ENCODE measurements around the gene CGB2.
A peak's percentile ranks its signal among the peaks of the same experiment; 100 is the strongest.
"Not testable (repeated sequence)": the region's sequence is repeated elsewhere in the genome, so short reads cannot be mapped to it uniquely, and the experiment has no call there.

CGB2 gene

DNA sequence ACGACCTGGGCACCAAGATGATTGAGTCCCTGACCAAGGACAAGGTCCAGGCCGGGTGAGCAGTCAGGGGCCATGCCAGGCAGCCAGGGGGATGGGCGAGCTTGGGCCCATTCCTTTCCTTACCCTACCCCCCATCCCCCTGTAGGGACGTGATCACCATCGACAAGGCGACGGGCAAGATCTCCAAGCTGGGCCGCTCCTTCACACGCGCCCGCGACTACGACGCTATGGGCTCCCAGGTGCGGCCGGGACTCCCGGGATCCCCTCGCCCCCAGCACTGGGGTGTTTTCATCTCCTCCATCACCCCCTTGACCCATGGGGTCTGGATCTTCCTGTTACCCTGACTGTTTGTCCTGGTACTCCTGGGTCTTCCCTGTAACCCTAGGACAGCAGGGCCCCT is 21.9 kb upstream of the CGB2 start:
- DNase-seq (ENCODE audit: low spot score) (no peak), FAIRE-seq (no peak)

DNA sequence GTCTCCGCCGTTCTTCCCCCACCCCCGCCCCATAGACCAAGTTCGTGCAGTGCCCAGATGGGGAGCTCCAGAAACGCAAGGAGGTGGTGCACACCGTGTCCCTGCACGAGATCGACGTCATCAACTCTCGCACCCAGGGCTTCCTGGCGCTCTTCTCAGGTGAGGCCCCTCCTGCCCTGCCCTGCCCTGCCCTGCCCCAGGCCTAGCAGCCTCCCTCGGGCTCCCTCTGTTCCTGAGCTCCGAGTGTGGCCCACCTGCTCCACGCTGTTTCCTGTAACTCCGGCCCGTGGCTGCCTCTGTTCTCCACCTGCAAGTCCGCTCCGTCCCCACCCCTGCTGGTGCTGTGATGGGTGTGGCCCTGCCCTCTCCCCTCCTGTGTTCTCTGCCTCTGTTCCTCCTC is 21.2 kb upstream of the CGB2 start:
- no peak for DNase-seq (ENCODE audit: low spot score)

GRCh38 chr19:49011194-49011593 is 20.5 kb upstream of the CGB2 start:
- no peak for DNase-seq (ENCODE audit: low spot score)
- no peak for FAIRE-seq

More for the DNA sequence above, 21.2 kb upstream of the CGB2 start:
- FAIRE-seq = no peak

GRCh38 chr19:49014123-49014869 is 17.4 kb upstream of the CGB2 start:
- DNase-seq (ENCODE audit: low spot score) (no peak), FAIRE-seq (no peak)

- no peak for FAIRE-seq
- no peak for DNase-seq (ENCODE audit: low spot score)
Observed at GRCh38 chr19:49014870-49015255, 16.8 kb upstream of the CGB2 start.

DNA sequence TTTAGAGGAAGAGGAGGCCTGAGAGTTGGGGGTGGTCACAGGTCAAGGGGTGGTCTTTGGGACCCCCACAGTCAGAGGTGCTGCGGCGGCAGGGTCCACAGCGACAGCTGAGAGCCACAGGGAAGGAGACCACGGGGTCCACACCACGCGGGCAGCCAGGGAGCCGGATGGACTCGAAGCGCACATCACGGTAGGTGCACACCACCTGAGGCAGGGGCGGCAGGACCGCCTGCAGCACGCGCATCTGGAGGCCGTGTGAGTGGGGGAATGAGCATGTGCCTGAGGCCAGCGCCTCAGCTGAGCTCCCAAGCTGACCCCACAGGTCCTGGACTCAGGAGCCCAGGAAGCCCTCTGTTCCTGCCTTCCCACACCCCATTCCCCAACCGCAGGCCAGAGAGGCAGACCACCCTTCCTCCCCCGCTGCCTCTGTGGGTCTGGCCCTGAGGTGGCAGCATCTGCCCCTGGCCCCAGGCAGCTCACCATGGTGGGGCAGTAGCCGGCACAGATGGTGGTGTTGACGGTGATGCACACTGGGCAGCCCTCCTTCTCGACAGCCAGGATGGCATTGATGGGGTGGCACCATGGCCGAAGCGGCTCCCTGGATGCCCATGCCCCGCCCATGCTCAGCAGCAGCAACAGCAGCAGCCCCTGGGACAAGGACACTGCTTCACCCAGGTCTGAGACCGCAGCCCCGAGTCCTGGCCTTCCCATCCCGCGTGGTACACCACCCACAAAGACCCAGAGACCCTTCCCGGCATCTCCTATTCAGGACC is 15.4 kb upstream of the CGB2 start:
- FAIRE-seq (no peak), DNase-seq (ENCODE audit: low spot score) (no peak)

- DNase-seq (ENCODE audit: low spot score) = no peak
- FAIRE-seq = no peak
Observed at GRCh38 chr19:49017041-49017665, 14.5 kb upstream of the CGB2 start, which contains the start of gene LHB. Gene LHB (minus strand): TSS chr19:49017091. CDS start chr19:49017081, 10 bp downstream.

DNA sequence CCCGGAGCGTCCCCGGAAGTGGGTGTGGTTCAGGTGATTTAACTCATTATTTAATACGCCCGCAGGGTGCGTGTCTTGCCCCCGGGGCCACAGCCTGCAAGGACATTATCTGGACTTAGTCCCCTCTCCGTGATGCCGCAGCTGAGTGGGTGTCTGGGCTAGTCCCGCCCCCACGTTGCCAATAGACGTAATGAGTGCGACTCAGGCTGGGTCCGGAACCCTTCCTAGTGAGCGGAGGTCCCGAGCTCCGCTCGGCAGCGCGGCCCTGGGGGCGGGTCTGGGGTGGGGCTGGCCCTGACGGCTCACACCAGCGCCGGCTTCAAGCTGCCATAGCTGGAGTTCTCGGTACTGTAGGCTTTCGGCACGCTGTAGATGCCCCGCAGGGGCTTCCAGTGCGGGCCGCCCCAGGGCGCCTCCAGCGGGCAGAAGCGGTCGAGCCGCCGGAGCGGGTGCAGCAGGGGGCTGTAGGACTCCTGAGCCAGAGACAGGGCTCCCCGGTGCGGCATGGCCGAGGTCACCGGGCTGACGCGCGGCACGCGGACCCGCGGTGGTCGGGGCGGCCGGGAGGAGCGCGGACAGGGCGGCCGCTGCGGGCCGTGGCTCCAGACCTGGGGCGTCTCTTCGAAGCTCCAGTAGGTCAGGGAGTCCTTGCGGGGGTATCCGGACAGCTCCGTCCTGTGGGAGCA is 13.9 kb upstream of the CGB2 start:
- DNase-seq (ENCODE audit: low spot score) (no peak), FAIRE-seq (no peak)

DNA sequence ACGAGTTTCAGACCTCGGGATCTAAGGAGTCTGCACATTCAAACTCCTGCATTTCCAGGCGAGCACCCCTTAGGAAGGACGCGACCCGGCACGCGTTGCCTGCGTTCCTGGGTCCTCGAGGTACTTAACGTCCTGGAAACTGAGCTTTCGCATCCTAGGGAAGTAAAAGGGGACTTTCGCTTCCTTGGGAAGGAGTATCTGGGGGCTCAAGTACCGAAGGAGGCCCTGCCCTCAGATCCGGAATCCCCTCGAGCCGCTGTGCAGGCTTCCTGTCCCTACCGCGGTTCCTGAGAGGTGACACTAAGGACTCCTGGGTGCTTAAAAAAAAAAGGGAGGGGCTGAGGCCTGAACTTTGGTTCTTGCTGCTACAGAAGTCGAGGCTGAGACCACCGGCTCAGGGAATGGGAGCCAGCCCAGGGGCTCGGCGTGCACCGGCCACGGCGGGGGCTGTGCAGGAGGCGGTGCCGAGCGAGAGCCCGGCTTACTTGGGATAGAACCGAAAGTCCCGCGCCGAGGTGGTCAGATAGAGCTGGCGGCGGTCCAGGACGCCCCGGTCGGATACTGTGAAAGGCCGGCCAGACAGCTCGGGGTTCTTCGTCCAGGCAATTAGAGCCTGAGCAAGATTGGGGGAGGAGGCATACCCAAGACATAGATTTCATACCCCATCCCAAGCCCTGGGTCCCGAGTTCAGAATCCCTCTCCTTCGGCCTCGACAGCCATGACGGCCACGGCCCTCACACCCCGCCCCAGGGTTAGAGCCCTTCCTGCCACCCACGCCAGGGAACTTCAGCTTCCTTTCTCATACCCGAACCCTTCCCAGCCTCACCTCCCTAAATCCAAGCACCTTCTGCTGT is 13.1 kb upstream of the CGB2 start:
- FAIRE-seq = peak; percentile 23
- DNase-seq (ENCODE audit: low spot score) = not testable (repeated sequence)

- DNase-seq (ENCODE audit: low spot score) = no peak
- no peak for FAIRE-seq
Observed at GRCh38 chr19:49019242-49019932, 12.3 kb upstream of the CGB2 start.

- DNase-seq (ENCODE audit: low spot score) = no peak
- no peak for FAIRE-seq
Observed at GRCh38 chr19:49020342-49020741, 11.3 kb upstream of the CGB2 start.

- FAIRE-seq = no peak
- DNase-seq (ENCODE audit: low spot score) = no peak
Observed at GRCh38 chr19:49020931-49021895, 10.5 kb upstream of the CGB2 start.

GRCh38 chr19:49022116-49022515 is 9.6 kb upstream of the CGB2 start:
- DNase-seq (ENCODE audit: low spot score) (no peak), FAIRE-seq (no peak)

GRCh38 chr19:49024233-49024632 is 7.5 kb upstream of the CGB2 start, which contains the start of gene CGB3:
Gene CGB3 (minus strand): TSS chr19:49024333. CDS start chr19:49023971, 362 bp downstream.
- not testable (repeated sequence) for DNase-seq (ENCODE audit: low spot score)

DNA sequence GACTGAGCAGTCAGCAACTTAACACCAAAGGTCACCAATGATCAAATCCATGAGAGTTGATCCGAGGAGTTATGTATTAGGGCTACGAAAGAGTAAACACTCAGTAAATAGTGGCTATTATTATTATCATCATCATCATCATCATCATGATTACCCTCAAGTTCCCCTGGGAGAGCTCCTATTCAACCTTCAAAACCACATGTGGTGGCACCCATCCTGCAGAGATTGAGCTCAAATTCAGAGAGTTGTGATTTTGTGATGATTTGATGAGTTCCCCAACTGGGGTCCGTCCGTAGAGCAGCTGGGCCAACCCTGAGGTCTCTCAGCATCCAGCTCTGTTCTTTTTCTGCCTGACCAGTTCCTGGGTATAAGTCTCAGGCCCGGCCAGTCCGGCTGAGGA is 6.6 kb upstream of the CGB2 start:
- not testable (repeated sequence) for DNase-seq (ENCODE audit: low spot score); FAIRE-seq

More at GRCh38 chr19:49024233-49024632, 7.5 kb upstream of the CGB2 start, which contains the start of gene CGB3:
- not testable (repeated sequence) for FAIRE-seq

GRCh38 chr19:49025599-49025998 is 6.1 kb upstream of the CGB2 start:
- DNase-seq (ENCODE audit: low spot score) = not testable (repeated sequence)
- peak; percentile 30 for FAIRE-seq

- DNase-seq (ENCODE audit: low spot score); FAIRE-seq: not testable (repeated sequence)
Observed at GRCh38 chr19:49028686-49029085, 3.0 kb upstream of the CGB2 start.

GRCh38 chr19:49029749-49030148 is 1.9 kb upstream of the CGB2 start:
- not testable (repeated sequence) for DNase-seq (ENCODE audit: low spot score); FAIRE-seq

All from urothelium cell line (cell line).